GM21381 (cell line): ENCODE data around the gene SYT9.
"Not testable (repeated sequence)": the region's sequence is repeated elsewhere in the genome, so short reads cannot be mapped to it uniquely, and the experiment has no call there.

Source experiments
- ATAC-seq: cut with Tn5 transposase; IDR thresholded peaks from one replicate; pipeline ENCODE4 v1.9.1; 2021; ENCODE audit warnings: mild to moderate bottlenecking, moderate library complexity; ENCODE audit not compliant: unreplicated experiment

The SYT9 gene

GRCh38 chr11:7335442-7335841 is 83.7 kb downstream of the SYT9 start:
- ATAC-seq: not testable (repeated sequence)

- no peak for ATAC-seq
Measured at GRCh38 chr11:7341551-7341950, 89.8 kb downstream of the SYT9 start.

GRCh38 chr11:7347611-7348431 is 96.1 kb downstream of the SYT9 start:
- no peak for ATAC-seq

- ATAC-seq: no peak
Measured at GRCh38 chr11:7348432-7349304, 97.0 kb downstream of the SYT9 start.

GRCh38 chr11:7351228-7351627 is 99.5 kb downstream of the SYT9 start:
- no peak for ATAC-seq

- ATAC-seq: no peak
Measured at GRCh38 chr11:7353100-7353499, 101.4 kb downstream of the SYT9 start.

GRCh38 chr11:7364660-7365059 is 113.0 kb downstream of the SYT9 start:
- ATAC-seq: no peak

GRCh38 chr11:7367803-7368202 is 116.1 kb downstream of the SYT9 start:
- ATAC-seq: no peak

GRCh38 chr11:7376386-7376785 is 124.7 kb downstream of the SYT9 start:
- no peak for ATAC-seq

GRCh38 chr11:7381937-7382336 is 130.2 kb downstream of the SYT9 start:
- no peak for ATAC-seq

GRCh38 chr11:7383406-7383805 is 131.7 kb downstream of the SYT9 start:
- ATAC-seq: no peak

- ATAC-seq: no peak
Measured at GRCh38 chr11:7384691-7385090, 133.0 kb downstream of the SYT9 start.

- no peak for ATAC-seq
Measured at GRCh38 chr11:7385532-7385931, 133.8 kb downstream of the SYT9 start.

GRCh38 chr11:7413961-7414915 is 162.5 kb downstream of the SYT9 start:
- ATAC-seq: no peak

- no peak for ATAC-seq
Measured at GRCh38 chr11:7414973-7415817, 163.5 kb downstream of the SYT9 start.

- no peak for ATAC-seq
Measured at GRCh38 chr11:7416080-7416479, 164.4 kb downstream of the SYT9 start.

GRCh38 chr11:7417328-7417727 is 165.6 kb downstream of the SYT9 start:
- ATAC-seq: no peak

GRCh38 chr11:7418061-7418460 is 166.4 kb downstream of the SYT9 start:
- no peak for ATAC-seq

GRCh38 chr11:7418906-7419305 is 167.2 kb downstream of the SYT9 start:
- ATAC-seq: no peak

- ATAC-seq: no peak
Measured at GRCh38 chr11:7421136-7421535, 169.4 kb downstream of the SYT9 start.
